HepG2 (cell line): ENCODE results near the gene PTGR3. TPM values are rescaled to one million over a fixed set of nuclear protein-coding genes. Genes with fewer than 3 reads are reported as not detected.

Source experiments
- ATAC-seq: fragments of 200-7000 bp; cut with Tn5 transposase; 3 replicates; pipeline ENCODE4 v1.9.1; 2020; ENCODE audit warnings: mild to moderate bottlenecking, moderate library complexity
- BruUV-seq: library from RNA; stranded (reverse); fragments of 400-500 nt; replicated peaks from 2 replicates; lab custom pipeline; 2021; lab: Mats Ljungman, UMichigan
- CTCF ChIA-PET: fragments of 300-600 bp; formaldehyde crosslinking; extraction: SDS; loops from one replicate; lab custom pipeline; 2021; ENCODE audit warnings: low total read pairs, inconsistent platforms, low intra/inter-chr PET ratio; lab: Yijun Ruan, JAX
- POLR2A ChIA-PET: fragments of 350-600 bp; sonication (Branson Sonifier 250); formaldehyde crosslinking; loops from one replicate; lab custom pipeline; 2020; ENCODE audit warnings: antibody characterized with exemption, inconsistent platforms; lab: Yijun Ruan, JAX
- DNase-seq: peaks from one replicate; pipeline ENCODE4 v3.0.0-alpha.2; 2015; ENCODE audit warnings: low spot score
- FAIRE-seq: peaks from 3 replicates; lab custom pipeline; 2011; peaks lifted over from hg19 to GRCh38; lab: Jason Lieb, UNC
- H2AFZ ChIP-seq: one replicate; pipeline ENCODE4 v1.6.1; 2011; ENCODE audit warnings: low read length, inconsistent platforms
- H3K27ac ChIP-seq: fragments of 300-600 bp; 3 replicates; pipeline ENCODE4 v1.8.0; 2011; ENCODE audit warnings: mixed run types, mild to moderate bottlenecking, mixed read lengths, low read length, inconsistent platforms; ENCODE audit not compliant: insufficient read depth; ENCODE audit errors: extremely low read length
- H3K27me3 ChIP-seq, 2 experiments: fragments of 200-600 bp in 1 of 2; 2 replicates in 1 of 2; 3 replicates in 1 of 2; pipeline versions ENCODE4 v1.6.0 to v1.8.0; 2011; ENCODE audit warnings: low read length in 2 of 2, mild to moderate bottlenecking in 2 of 2, moderate library complexity in 2 of 2, inconsistent platforms in 1 of 2; ENCODE audit not compliant: insufficient read depth in 2 of 2, control insufficient read depth in 1 of 2
- H3K36me3 ChIP-seq, 2 experiments: fragments of 200-600 bp in 1 of 2; replicated peaks in 1 of 2; 2 replicates in 1 of 2; 3 replicates in 1 of 2; pipeline versions ENCODE4 v1.5.1 to v1.8.0; 2011; ENCODE audit warnings: low read length in 2 of 2, inconsistent platforms in 1 of 2; ENCODE audit not compliant: insufficient read depth in 2 of 2, control insufficient read depth in 1 of 2
- H3K4me1 ChIP-seq: 2 replicates; pipeline ENCODE4 v1.5.1; 2012; ENCODE audit warnings: low read length, inconsistent platforms; ENCODE audit not compliant: insufficient read depth
- H3K4me2 ChIP-seq: 2 replicates; pipeline ENCODE4 v1.6.0; 2011; ENCODE audit warnings: low read depth, low read length, inconsistent platforms
- H3K4me3 ChIP-seq, 3 experiments: fragments of 200-600 bp in 1 of 3; sonication (generic), shearing (Covaris generic) in 1 of 3; replicated peaks in 1 of 3; 2 replicates each; pipeline ENCODE4 v1.5.1; 2011 to 2016; ENCODE audit warnings: low read length in 3 of 3, inconsistent platforms in 2 of 3, low read depth in 2 of 3, mild to moderate bottlenecking in 2 of 3, control low read depth in 1 of 3, mixed read lengths in 1 of 3; ENCODE audit not compliant: insufficient read depth in 1 of 3
- H3K79me2 ChIP-seq: one replicate; pipeline ENCODE4 v1.6.1; 2011; ENCODE audit warnings: low read length, inconsistent platforms; ENCODE audit not compliant: insufficient read depth
- H3K9ac ChIP-seq: 2 replicates; pipeline ENCODE4 v1.6.0; 2011; ENCODE audit warnings: mild to moderate bottlenecking, low read depth, low read length, inconsistent platforms; ENCODE audit not compliant: insufficient read depth
- H3K9me3 ChIP-seq: 2 replicates; pipeline ENCODE4 v1.5.1; 2012; ENCODE audit warnings: mild to moderate bottlenecking, low read length
- H4K20me1 ChIP-seq: 2 replicates; pipeline ENCODE4 v1.6.0; 2011; ENCODE audit warnings: inconsistent platforms, mild to moderate bottlenecking, low read length, moderate library complexity; ENCODE audit not compliant: insufficient read depth
- FIP1L1 ChIP-seq: fragments of 200-400 bp; formaldehyde crosslinking; IDR thresholded peaks from 2 replicates; pipeline ENCODE4 v1.6.1; 2018; ENCODE audit warnings: low read depth, mild to moderate bottlenecking, low read length, moderate library complexity, borderline replicate concordance; ENCODE audit not compliant: insufficient read depth
- MYNN ChIP-seq: sonication (generic); formaldehyde crosslinking; IDR thresholded peaks from 2 replicates; pipeline ENCODE4 v1.4.0; 2020; ENCODE audit warnings: mild to moderate bottlenecking, low read depth, missing genetic modification reagents
- WGBS: methylation state at CpG from one replicate; pipeline ENCODE4 v1.1.6; 2017; ENCODE audit warnings: low lambda C conversion rate; 5-methylcytosine and 5-hydroxymethylcytosine counted together
- in situ Hi-C: cut with HindIII; loops from 2 replicates; pipeline ENCODE4 v1.10.0; 2017; ENCODE audit warnings: low pct_unique_long_range_greater_than_20kb; ENCODE audit not compliant: extremely low pct_ligation_motif_present
- intact Hi-C: fragments of 100-400 bp; cut with micrococcal nuclease; formaldehyde crosslinking; loops from one replicate; pipeline ENCODE4 v1.10.0; 2022; ENCODE audit not compliant: unreplicated experiment
- polyA plus RNA-seq, 8 experiments: library from polyadenylated mRNA; depleted of rRNA in 3 of 8; stranded (reverse) in 7 of 8; unstranded in 1 of 8; fragments of >200 nt; fragmentation: Illumina TruSeq in 4 of 8; extraction: Trizol in 4 of 8; gene quantifications; 2 replicates each; pipeline versions ENCODE4 v1.2.1 to v1.2.3, GENCODE V29; 2011 to 2016; ENCODE audit warnings: low read depth in 4 of 8, missing spikeins in 1 of 8, mixed read lengths in 1 of 8; ENCODE audit not compliant: insufficient read depth in 1 of 8
- total RNA-seq, 5 experiments: library from RNA; depleted of rRNA; stranded (reverse); fragments of >200 nt; fragmentation: Illumina TruSeq; extraction: Trizol; gene quantifications; 2 replicates each; pipeline ENCODE4 v1.2.3, GENCODE V29; 2016; ENCODE audit warnings: low read depth in 1 of 5
- TF ChIP-seq, protein P1 (sequence below): sonication (generic); formaldehyde crosslinking; conservative IDR thresholded peaks from 2 replicates; pipeline ENCODE4 v1.8.0; 2022; ENCODE audit warnings: missing genetic modification reagents
- TF ChIP-seq, protein P2 (sequence below): sonication (generic); formaldehyde crosslinking; IDR thresholded peaks from 2 replicates; pipeline ENCODE4 v1.8.0; 2022; ENCODE audit warnings: mild to moderate bottlenecking, missing genetic modification reagents; ENCODE audit not compliant: insufficient replicate concordance
- TF ChIP-seq, protein P3 (sequence below): sonication (generic); formaldehyde crosslinking; IDR thresholded peaks from 2 replicates; pipeline ENCODE4 v1.4.0; 2020; ENCODE audit warnings: mild to moderate bottlenecking, missing genetic modification reagents
- TF ChIP-seq, protein P4 (sequence below): sonication (generic); formaldehyde crosslinking; IDR thresholded peaks from 2 replicates; pipeline ENCODE4 v1.4.0; 2020; ENCODE audit warnings: missing genetic modification reagents, borderline replicate concordance

Gene PTGR3
- total and polyA plus RNA-seq, 2 of the 13 experiments (the other 11 are each of a cell fraction or from before 2014, with no cell fraction given), result 11.5 to 25.3 TPM

DNA sequence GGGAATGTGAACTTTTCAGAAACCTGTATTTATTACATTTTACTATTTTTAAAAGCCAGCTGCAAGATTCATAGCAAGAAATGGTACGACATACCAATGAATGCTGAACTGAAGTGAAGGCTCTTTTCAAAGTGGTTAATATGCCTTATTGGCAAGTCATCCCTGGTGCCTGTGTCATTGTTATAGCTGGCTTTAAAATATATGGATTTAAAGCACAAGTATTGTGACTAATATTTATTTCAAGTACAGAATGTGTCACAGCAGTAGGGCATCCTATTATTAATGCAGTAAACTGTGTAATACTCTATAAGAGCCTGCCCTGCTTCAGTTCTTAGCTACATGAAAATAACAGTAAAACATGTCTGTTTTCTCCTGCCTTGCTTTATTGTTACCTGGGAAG is 12.5 kb upstream of the PTGR3 start (continued):
- TF ChIP-seq MYNN (CRISPR knock-in tag), result no peak
- TF ChIP-seq, protein P1, sequence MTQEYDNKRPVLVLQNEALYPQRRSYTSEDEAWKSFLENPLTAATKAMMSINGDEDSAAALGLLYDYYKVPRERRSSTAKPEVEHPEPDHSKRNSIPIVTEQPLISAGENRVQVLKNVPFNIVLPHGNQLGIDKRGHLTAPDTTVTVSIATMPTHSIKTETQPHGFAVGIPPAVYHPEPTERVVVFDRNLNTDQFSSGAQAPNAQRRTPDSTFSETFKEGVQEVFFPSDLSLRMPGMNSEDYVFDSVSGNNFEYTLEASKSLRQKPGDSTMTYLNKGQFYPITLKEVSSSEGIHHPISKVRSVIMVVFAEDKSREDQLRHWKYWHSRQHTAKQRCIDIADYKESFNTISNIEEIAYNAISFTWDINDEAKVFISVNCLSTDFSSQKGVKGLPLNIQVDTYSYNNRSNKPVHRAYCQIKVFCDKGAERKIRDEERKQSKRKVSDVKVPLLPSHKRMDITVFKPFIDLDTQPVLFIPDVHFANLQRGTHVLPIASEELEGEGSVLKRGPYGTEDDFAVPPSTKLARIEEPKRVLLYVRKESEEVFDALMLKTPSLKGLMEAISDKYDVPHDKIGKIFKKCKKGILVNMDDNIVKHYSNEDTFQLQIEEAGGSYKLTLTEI (CRISPR knock-in tag), result no peak

DNA sequence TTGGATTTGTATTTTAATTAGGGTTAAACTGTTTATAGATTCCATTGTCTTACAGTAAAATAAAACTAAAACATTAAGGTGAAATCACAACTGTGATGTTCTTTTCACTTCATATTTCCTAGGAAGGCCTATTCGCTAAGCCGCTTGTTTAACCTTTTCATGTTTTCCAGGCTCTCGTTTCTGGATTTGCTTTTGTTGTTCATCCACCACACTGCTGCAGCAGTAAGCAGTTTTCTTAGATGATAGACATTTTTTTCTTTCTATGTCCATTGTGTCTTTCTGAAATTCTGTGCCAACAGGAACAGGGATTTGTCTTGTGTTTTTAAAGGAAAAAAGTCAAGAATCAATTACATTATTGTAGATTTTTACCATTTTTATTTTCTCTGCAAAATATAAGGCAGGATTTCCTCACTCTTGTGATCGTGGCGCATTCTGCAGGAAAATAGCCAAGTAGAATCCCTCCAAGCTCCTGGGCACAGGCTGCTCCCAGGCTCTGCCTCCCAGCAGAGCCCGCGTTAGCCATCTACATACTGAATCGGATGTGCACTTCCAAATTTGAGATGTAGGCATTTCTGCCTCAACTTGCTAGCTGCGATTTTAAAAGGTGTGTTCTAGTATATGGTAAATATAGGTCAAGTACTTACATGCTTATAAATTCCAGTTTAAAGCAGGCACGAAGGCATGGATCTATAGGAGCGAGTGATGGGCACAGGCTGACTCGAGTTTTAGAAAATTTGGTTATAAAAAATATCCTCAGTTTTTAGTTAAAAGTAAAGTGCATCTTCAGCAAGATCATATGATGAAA is 11.8 kb upstream of the PTGR3 start:
- Histone ChIP-seq H3K79me2 (peaks cover 28% of the 10 kb centered on the region), H4K20me1 (no peaks in the 10 kb centered on the region), H3K9me3 (no peaks in the 10 kb centered on the region), H3K4me1 (peaks cover 77% of the 10 kb centered on the region), H3K27ac (peak overlapping the region; percentile 58), H3K9ac (no peak overlapping the region), H2AFZ (no peak overlapping the region), H3K27me3 (no peaks in the 10 kb centered on the region), H3K4me2 (peak overlapping the region; percentile 51; the same call in 1 of the 2 replicates), H3K4me3 (no peak overlapping the region; a peak in 1 of 6 replicates), H3K36me3 (no peaks in the 10 kb centered on the region)
- no TSS peak for BruUV-seq
- TF ChIP-seq, protein P2, sequence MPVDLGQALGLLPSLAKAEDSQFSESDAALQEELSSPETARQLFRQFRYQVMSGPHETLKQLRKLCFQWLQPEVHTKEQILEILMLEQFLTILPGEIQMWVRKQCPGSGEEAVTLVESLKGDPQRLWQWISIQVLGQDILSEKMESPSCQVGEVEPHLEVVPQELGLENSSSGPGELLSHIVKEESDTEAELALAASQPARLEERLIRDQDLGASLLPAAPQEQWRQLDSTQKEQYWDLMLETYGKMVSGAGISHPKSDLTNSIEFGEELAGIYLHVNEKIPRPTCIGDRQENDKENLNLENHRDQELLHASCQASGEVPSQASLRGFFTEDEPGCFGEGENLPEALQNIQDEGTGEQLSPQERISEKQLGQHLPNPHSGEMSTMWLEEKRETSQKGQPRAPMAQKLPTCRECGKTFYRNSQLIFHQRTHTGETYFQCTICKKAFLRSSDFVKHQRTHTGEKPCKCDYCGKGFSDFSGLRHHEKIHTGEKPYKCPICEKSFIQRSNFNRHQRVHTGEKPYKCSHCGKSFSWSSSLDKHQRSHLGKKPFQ (CRISPR knock-in tag), result no peak
- TF ChIP-seq, protein P3, sequence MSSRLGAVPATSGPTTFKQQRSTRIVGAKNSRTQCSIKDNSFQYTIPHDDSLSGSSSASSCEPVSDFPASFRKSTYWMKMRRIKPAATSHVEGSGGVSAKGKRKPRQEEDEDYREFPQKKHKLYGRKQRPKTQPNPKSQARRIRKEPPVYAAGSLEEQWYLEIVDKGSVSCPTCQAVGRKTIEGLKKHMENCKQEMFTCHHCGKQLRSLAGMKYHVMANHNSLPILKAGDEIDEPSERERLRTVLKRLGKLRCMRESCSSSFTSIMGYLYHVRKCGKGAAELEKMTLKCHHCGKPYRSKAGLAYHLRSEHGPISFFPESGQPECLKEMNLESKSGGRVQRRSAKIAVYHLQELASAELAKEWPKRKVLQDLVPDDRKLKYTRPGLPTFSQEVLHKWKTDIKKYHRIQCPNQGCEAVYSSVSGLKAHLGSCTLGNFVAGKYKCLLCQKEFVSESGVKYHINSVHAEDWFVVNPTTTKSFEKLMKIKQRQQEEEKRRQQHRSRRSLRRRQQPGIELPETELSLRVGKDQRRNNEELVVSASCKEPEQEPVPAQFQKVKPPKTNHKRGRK (CRISPR knock-in tag), result no peak
- no peak for TF ChIP-seq FIP1L1
- TF ChIP-seq, protein P4, sequence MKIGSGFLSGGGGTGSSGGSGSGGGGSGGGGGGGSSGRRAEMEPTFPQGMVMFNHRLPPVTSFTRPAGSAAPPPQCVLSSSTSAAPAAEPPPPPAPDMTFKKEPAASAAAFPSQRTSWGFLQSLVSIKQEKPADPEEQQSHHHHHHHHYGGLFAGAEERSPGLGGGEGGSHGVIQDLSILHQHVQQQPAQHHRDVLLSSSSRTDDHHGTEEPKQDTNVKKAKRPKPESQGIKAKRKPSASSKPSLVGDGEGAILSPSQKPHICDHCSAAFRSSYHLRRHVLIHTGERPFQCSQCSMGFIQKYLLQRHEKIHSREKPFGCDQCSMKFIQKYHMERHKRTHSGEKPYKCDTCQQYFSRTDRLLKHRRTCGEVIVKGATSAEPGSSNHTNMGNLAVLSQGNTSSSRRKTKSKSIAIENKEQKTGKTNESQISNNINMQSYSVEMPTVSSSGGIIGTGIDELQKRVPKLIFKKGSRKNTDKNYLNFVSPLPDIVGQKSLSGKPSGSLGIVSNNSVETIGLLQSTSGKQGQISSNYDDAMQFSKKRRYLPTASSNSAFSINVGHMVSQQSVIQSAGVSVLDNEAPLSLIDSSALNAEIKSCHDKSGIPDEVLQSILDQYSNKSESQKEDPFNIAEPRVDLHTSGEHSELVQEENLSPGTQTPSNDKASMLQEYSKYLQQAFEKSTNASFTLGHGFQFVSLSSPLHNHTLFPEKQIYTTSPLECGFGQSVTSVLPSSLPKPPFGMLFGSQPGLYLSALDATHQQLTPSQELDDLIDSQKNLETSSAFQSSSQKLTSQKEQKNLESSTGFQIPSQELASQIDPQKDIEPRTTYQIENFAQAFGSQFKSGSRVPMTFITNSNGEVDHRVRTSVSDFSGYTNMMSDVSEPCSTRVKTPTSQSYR (CRISPR knock-in tag), result no peak
- ATAC-seq, result no peak
- FAIRE-seq, result no peak
- WGBS, result 96% methylated on average over 12 of the region's 12 CpGs
- intact Hi-C loops, result no loop called here
- no peak for DNase-seq
- CTCF ChIA-PET, result no interaction called here
- POLR2A ChIA-PET, result no interaction called here
- in situ Hi-C loops, result loop anchor here (25.0 kb wide), 1 partner anchor 933 kb away; the partner anchor contains the start of gene CYB5A
